Ovary (tissue), 9 donors: ENCODE measurements around the gene PRXL2C. TPM values are rescaled to one million over a fixed set of nuclear protein-coding genes. Genes with fewer than 3 reads are reported as not detected.

Source experiments
- DNase-seq, 5 donors: peaks; one replicate each; pipeline ENCODE4 v3.0.0-alpha.2; 2019 to 2020
- H3K27ac ChIP-seq, 2 donors: fragments of 200-600 bp; one replicate each; pipeline versions ENCODE4 v1.5.1 to v1.8.0; 2019 to 2022
- H3K27me3 ChIP-seq: fragments of 200-600 bp; one replicate; pipeline ENCODE4 v1.8.0; 2022
- H3K36me3 ChIP-seq: fragments of 200-600 bp; sonication (generic); one replicate; pipeline ENCODE4 v1.5.1; 2019
- H3K4me1 ChIP-seq: one replicate; pipeline ENCODE4 v1.8.1; 2013; ENCODE audit warnings: mild to moderate bottlenecking, moderate library complexity; ENCODE audit not compliant: insufficient read depth
- H3K4me3 ChIP-seq: fragments of 200-600 bp; sonication (generic); one replicate; pipeline ENCODE4 v1.5.1; 2017
- H3K9me3 ChIP-seq, 2 donors: fragments of 200-600 bp in 1 of 2; sonication (generic) in 1 of 2; one replicate each; pipeline versions ENCODE4 v1.5.1 to v1.8.1; 2013 to 2019; ENCODE audit warnings: mild to moderate bottlenecking in 1 of 2, moderate library complexity in 1 of 2
- CTCF ChIP-seq, 3 donors: fragments of 450-650 bp in 2 of 3; fragments of 200-600 bp in 1 of 3; IDR thresholded peaks; one replicate each; pipeline versions ENCODE4 v1.5.1 to v1.8.0; 2016 to 2022; ENCODE audit warnings: antibody characterized with exemption in 3 of 3, mild to moderate bottlenecking in 1 of 3
- EP300 ChIP-seq: sonication (generic); formaldehyde crosslinking; IDR thresholded peaks from one replicate; pipeline ENCODE4 v1.6.1; 2017; ENCODE audit warnings: antibody characterized with exemption
- POLR2A ChIP-seq: fragments of 450-650 bp; IDR thresholded peaks from one replicate; pipeline ENCODE4 v1.6.1; 2017; ENCODE audit warnings: antibody characterized with exemption, mild to moderate bottlenecking, moderate library complexity
- WGBS, 3 donors: extraction: QIAGEN DNeasy Blood & Tissue Kit in 1 of 3; methylation state at CpG; one replicate each; pipeline versions ENCODE4 v1.1.5 to v1.1.7; 2013 to 2017; 5-methylcytosine and 5-hydroxymethylcytosine counted together
- intact Hi-C, 4 donors: fragments of 100-400 bp; cut with DNase I; formaldehyde crosslinking; loops; one replicate each; pipeline versions ENCODE4 v1.11.0 to v1.15.1; 2022 to 2023
- polyA plus RNA-seq, 2 donors: library from polyadenylated mRNA; stranded (reverse); fragments of 200-250 nt in 1 of 2; fragments of 350-450 nt in 1 of 2; fragmentation: Illumina TruSeq in 1 of 2; extraction: RNeasy Lipid Tissue Mini Kit (QIAGEN cat#74804) in 1 of 2; gene quantifications; one replicate each; pipeline ENCODE4 v1.2.3, GENCODE V29; 2013 to 2014
- total RNA-seq, 7 donors: library from RNA; depleted of rRNA in 2 of 7; stranded (reverse); fragments of >200 nt in 2 of 7; fragmentation: NEBNext Ultra II Directional in 3 of 7; extraction: Animal tissue kit (Norgen Biotek cat#: 25700) in 3 of 7; gene quantifications; one replicate each; pipeline versions ENCODE4 v1.1.0 to v1.2.4, GENCODE V29; 2016 to 2023
- donor health status: DM: no; HTN: no; CAD: no; lungs with moderate emphysema.
- donor health status: DM: no; HTN: no; CAD: no.
- donor health status: Bipolar disorder and iron deficiency.
- donor health status: DM: yes; HTN: yes; CAD: no.
- donor health status: DM: no; HTN: no; CAD: no.
- donor health status: DM: yes; HTN: yes; CAD: no.

PRXL2C gene
- total and polyA plus RNA-seq, 9 donors = 6.6 to 21.2 (median 14.0) TPM

GRCh38 chr9:96612966-96613589, 42.0 kb downstream of the PRXL2C start:
- Histone ChIP-seq H3K4me3 (no peak overlapping the region), H3K27me3 (no peaks in the 10 kb centered on the region), H3K36me3 (no peaks in the 10 kb centered on the region), H3K4me1 (no peaks in the 10 kb centered on the region), H3K9me3 (no peaks in the 10 kb centered on the region), H3K27ac (no peak overlapping the region)
- no peak for DNase-seq
- TF ChIP-seq POLR2A = no peak
- TF ChIP-seq EP300 = no peak
- TF ChIP-seq CTCF (IDR thresholded peaks at IDR 0.05) = no peak
- intact Hi-C loops = no loop called here
- WGBS, 3 donors = 43 to 58% (median 53%) methylated on average over 1 of the region's 1 CpG

- peak in 2 of 5 donors; percentile 9 to 23 for DNase-seq
Observed at GRCh38 chr9:96612105-96612965, 42.8 kb downstream of the PRXL2C start.

GRCh38 chr9:96611302-96611701, 43.8 kb downstream of the PRXL2C start:
- Histone ChIP-seq H3K27me3 (no peaks in the 10 kb centered on the region), H3K36me3 (no peaks in the 10 kb centered on the region), H3K27ac (no peak overlapping the region), H3K9me3 (no peaks in the 10 kb centered on the region), H3K4me1 (no peaks in the 10 kb centered on the region), H3K4me3 (no peak overlapping the region)
- DNase-seq = no peak
- TF ChIP-seq POLR2A = no peak
- no peak for TF ChIP-seq CTCF (IDR thresholded peaks at IDR 0.05)
- no peak for TF ChIP-seq EP300
- intact Hi-C loops = no loop called here
- 90 to 96% (median 93%) methylated on average over 3 of the region's 3 CpGs for WGBS, 3 donors

More at GRCh38 chr9:96612105-96612965, 42.8 kb downstream of the PRXL2C start:
- intact Hi-C loops = no loop called here
- no peaks in the 10 kb centered on the region for H3K36me3 ChIP-seq
- no peak for TF ChIP-seq CTCF (IDR thresholded peaks at IDR 0.05)
- no peak for TF ChIP-seq POLR2A
- TF ChIP-seq EP300 = no peak
- H3K4me1 ChIP-seq = no peaks in the 10 kb centered on the region
- WGBS, 3 donors = 38 to 43% (median 42%) methylated on average over 12 of the region's 12 CpGs
- no peak overlapping the region for H3K4me3 ChIP-seq
- H3K9me3 ChIP-seq = no peaks in the 10 kb centered on the region
- no peaks in the 10 kb centered on the region for H3K27me3 ChIP-seq
- H3K27ac ChIP-seq = no peak overlapping the region

- H3K27me3 ChIP-seq = no peaks in the 10 kb centered on the region
- H3K4me3 ChIP-seq = no peak overlapping the region
- TF ChIP-seq EP300 (no peak), POLR2A (no peak), CTCF (IDR thresholded peaks at IDR 0.05) (no peak)
- intact Hi-C loops = no loop called here
- no peak for DNase-seq
- no peaks in the 10 kb centered on the region for H3K9me3 ChIP-seq
- H3K36me3 ChIP-seq = no peaks in the 10 kb centered on the region
- no peaks in the 10 kb centered on the region for H3K4me1 ChIP-seq
- H3K27ac ChIP-seq = no peak overlapping the region
Observed at GRCh38 chr9:96609732-96610131, 45.4 kb downstream of the PRXL2C start.
